ENCODE data around the gene ETV7.

ETV7 gene

GRCh38 chr6:36383606-36384005 is 3.9 kb downstream of the ETV7 start:
- no peak for DNase-seq (ENCODE audit: low read depth in 2 of 2)

GRCh38 chr6:36382976-36383375 is 4.5 kb downstream of the ETV7 start:
- DNase-seq (ENCODE audit: low read depth in 2 of 2) = no peak

GRCh38 chr6:36381502-36382389 is 5.7 kb downstream of the ETV7 start:
- DNase-seq (ENCODE audit: low read depth in 2 of 2) = no peak

GRCh38 chr6:36380166-36380565 is 7.3 kb downstream of the ETV7 start:
- no peak for DNase-seq (ENCODE audit: low read depth in 2 of 2)

GRCh38 chr6:36378936-36379335 is 8.5 kb downstream of the ETV7 start:
- DNase-seq (ENCODE audit: low read depth in 2 of 2) = no peak

GRCh38 chr6:36378243-36378920 is 9.1 kb downstream of the ETV7 start:
- no peak for DNase-seq (ENCODE audit: low read depth in 2 of 2)

- DNase-seq (ENCODE audit: low read depth in 2 of 2) = no peak
Measured at GRCh38 chr6:36377594-36377993, 9.9 kb downstream of the ETV7 start.

- no peak for DNase-seq (ENCODE audit: low read depth in 2 of 2)
Measured at GRCh38 chr6:36376742-36377141, 10.7 kb downstream of the ETV7 start.

- DNase-seq (ENCODE audit: low read depth in 2 of 2) = no peak
Measured at GRCh38 chr6:36376183-36376582, 11.3 kb downstream of the ETV7 start.

- no peak for DNase-seq (ENCODE audit: low read depth in 2 of 2)
Measured at GRCh38 chr6:36375644-36376155, 11.8 kb downstream of the ETV7 start.

GRCh38 chr6:36374972-36375371 is 12.5 kb downstream of the ETV7 start:
- DNase-seq (ENCODE audit: low read depth in 2 of 2) = no peak

GRCh38 chr6:36374194-36374593 is 13.3 kb downstream of the ETV7 start:
- DNase-seq (ENCODE audit: low read depth in 2 of 2) = no peak

GRCh38 chr6:36373368-36374019 is 14.0 kb downstream of the ETV7 start:
- no peak for DNase-seq (ENCODE audit: low read depth in 2 of 2)

GRCh38 chr6:36372088-36372487 is 15.4 kb downstream of the ETV7 start:
- DNase-seq (ENCODE audit: low read depth in 2 of 2) = no peak

- no peak for DNase-seq (ENCODE audit: low read depth in 2 of 2)
Measured at GRCh38 chr6:36371211-36371610, 16.3 kb downstream of the ETV7 start.

- DNase-seq (ENCODE audit: low read depth in 2 of 2) = no peak
Measured at GRCh38 chr6:36370638-36371037, 16.8 kb downstream of the ETV7 start.

GRCh38 chr6:36368921-36369865 is 18.3 kb downstream of the ETV7 start:
- no peak for DNase-seq (ENCODE audit: low read depth in 2 of 2)

- DNase-seq (ENCODE audit: low read depth in 2 of 2) = no peak
Measured at GRCh38 chr6:36368421-36368820, 19.0 kb downstream of the ETV7 start.

- no peak for DNase-seq (ENCODE audit: low read depth in 2 of 2)
Measured at GRCh38 chr6:36367743-36368142, 19.7 kb downstream of the ETV7 start.

GRCh38 chr6:36364669-36365479 is 22.6 kb downstream of the ETV7 start:
- DNase-seq (ENCODE audit: low read depth in 2 of 2) = no peak
